NB4 (cell line): ENCODE data around the gene POLDIP3.
"Not testable (repeated sequence)": the region's sequence is repeated elsewhere in the genome, so short reads cannot be mapped to it uniquely, and the experiment has no call there.

Experiments
- POLR2A ChIP-seq: IDR thresholded peaks from 2 replicates; pipeline ENCODE4 v1.6.1; 2011; ENCODE audit warnings: mild to moderate bottlenecking; ENCODE audit not compliant: insufficient read length; ENCODE audit errors: extremely low read depth
- TF ChIP-seq, protein P1 (sequence below): IDR thresholded peaks from one replicate; pipeline ENCODE4 v1.5.1; 2012; ENCODE audit warnings: low read depth, low read length

DNA sequence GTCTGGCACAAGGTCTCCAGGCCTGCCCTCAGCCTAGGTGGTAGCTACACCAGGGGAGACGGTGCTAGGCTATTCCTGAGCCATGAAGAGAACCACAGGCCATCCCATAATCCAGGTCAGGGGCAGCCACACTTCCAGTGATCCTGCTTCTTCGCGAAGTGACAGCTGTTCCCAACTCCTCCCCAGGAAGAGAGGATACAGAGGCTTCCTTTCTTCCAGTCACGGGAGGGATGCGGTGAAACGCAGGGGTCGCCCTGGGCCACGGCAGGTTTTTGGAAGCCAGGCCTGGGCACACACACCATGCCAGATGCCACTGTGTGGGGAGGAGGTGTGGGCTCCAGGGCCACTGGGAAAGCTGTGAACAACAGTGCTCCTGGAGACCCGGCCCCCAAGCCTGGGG lies 37.5 kb downstream of the POLDIP3 start:
- TF ChIP-seq POLR2A = not testable (repeated sequence)
- TF ChIP-seq, protein P1, sequence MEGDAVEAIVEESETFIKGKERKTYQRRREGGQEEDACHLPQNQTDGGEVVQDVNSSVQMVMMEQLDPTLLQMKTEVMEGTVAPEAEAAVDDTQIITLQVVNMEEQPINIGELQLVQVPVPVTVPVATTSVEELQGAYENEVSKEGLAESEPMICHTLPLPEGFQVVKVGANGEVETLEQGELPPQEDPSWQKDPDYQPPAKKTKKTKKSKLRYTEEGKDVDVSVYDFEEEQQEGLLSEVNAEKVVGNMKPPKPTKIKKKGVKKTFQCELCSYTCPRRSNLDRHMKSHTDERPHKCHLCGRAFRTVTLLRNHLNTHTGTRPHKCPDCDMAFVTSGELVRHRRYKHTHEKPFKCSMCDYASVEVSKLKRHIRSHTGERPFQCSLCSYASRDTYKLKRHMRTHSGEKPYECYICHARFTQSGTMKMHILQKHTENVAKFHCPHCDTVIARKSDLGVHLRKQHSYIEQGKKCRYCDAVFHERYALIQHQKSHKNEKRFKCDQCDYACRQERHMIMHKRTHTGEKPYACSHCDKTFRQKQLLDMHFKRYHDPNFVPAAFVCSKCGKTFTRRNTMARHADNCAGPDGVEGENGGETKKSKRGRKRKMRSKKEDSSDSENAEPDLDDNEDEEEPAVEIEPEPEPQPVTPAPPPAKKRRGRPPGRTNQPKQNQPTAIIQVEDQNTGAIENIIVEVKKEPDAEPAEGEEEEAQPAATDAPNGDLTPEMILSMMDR = not testable (repeated sequence)
